HCT116 (cell line): ENCODE measurements around the gene ANKRD22. TPM values are rescaled to one million over a fixed set of nuclear protein-coding genes. Genes with fewer than 3 reads are reported as not detected.
A peak's percentile ranks its signal among the peaks of the same experiment; 100 is the strongest.

Experiments
- ATAC-seq: fragments of 200-7000 bp; cut with Tn5 transposase; 2 replicates; pipeline ENCODE4 v1.9.1; 2020; ENCODE audit warnings: mild to moderate bottlenecking, moderate library complexity
- BruUV-seq: library from RNA; stranded (reverse); fragments of 400-500 nt; replicated peaks from 2 replicates; lab custom pipeline; 2021; lab: Mats Ljungman, UMichigan
- CTCF ChIA-PET: fragments of 300-600 bp; sonication (Branson Sonifier 250); formaldehyde crosslinking; loops from one replicate; lab custom pipeline; 2021; ENCODE audit warnings: antibody characterized with exemption; lab: Charles Lee
- POLR2A ChIA-PET: fragments of 300-600, 350-600 bp; sonication (Branson Sonifier 250); formaldehyde crosslinking; loops from one replicate; lab custom pipeline; 2021; ENCODE audit warnings: antibody characterized with exemption; lab: Charles Lee
- RAD21 ChIA-PET, 2 experiments: fragments of 300-600 bp; sonication (Branson Sonifier 250); formaldehyde crosslinking; loops; one replicate each; lab custom pipeline; 2023; ENCODE audit warnings: low total read pairs in 2 of 2; ENCODE audit not compliant: uncharacterized antibody in 2 of 2, unreplicated experiment in 2 of 2, low non-redundant PET in 1 of 2; lab: Charles Lee
- DNase-seq: peaks from one replicate; pipeline ENCODE4 v3.0.0-alpha.2; 2010; ENCODE audit warnings: low read depth, low spot score
- H2AFZ ChIP-seq: fragments of 200-600 bp; shearing (Covaris generic), sonication (generic); 2 replicates; pipeline ENCODE4 v1.6.1; 2017; ENCODE audit warnings: low read depth, mixed run types, mixed read lengths, antibody characterized with exemption, low read length; ENCODE audit not compliant: poor library complexity, severe bottlenecking
- H3K27ac ChIP-seq: 2 replicates; pipeline ENCODE4 v1.5.1; 2012; ENCODE audit warnings: low read depth, low read length
- H3K27me3 ChIP-seq: fragments of 200-600 bp; sonication (generic); 2 replicates; pipeline ENCODE4 v1.6.1; 2016; ENCODE audit warnings: mixed run types, low read length, mixed read lengths; ENCODE audit not compliant: insufficient read depth
- H3K36me3 ChIP-seq, 2 experiments: fragments of 200-500 bp in 1 of 2; fragments of 200-600 bp in 1 of 2; sonication (Bioruptor generic) in 1 of 2; sonication (generic) in 1 of 2; 2 replicates each; pipeline versions ENCODE4 v1.5.1 to v1.6.1; 2014 to 2016; ENCODE audit warnings: low read length in 2 of 2, inconsistent platforms in 1 of 2, mixed read lengths in 1 of 2, mixed run types in 1 of 2; ENCODE audit not compliant: insufficient read depth in 2 of 2, control insufficient read depth in 1 of 2
- H3K4me1 ChIP-seq, 2 experiments: fragments of 200-600 bp in 1 of 2; sonication (generic) in 1 of 2; 2 replicates each; pipeline versions ENCODE4 v1.5.1 to v1.6.1; 2012 to 2017; ENCODE audit warnings: low read length in 2 of 2, inconsistent platforms in 1 of 2, mild to moderate bottlenecking in 1 of 2, mixed read lengths in 1 of 2, mixed run types in 1 of 2, moderate library complexity in 1 of 2; ENCODE audit not compliant: insufficient read depth in 2 of 2, control insufficient read depth in 1 of 2
- H3K4me2 ChIP-seq: fragments of 200-600 bp; sonication (generic); 2 replicates; pipeline ENCODE4 v1.6.1; 2017; ENCODE audit warnings: mixed run types, low read length, mixed read lengths
- H3K4me3 ChIP-seq, 2 experiments: fragments of 200-600 bp in 1 of 2; sonication (generic) in 1 of 2; replicated peaks in 1 of 2; 2 replicates each; pipeline ENCODE4 v1.5.1; 2011 to 2016; ENCODE audit warnings: low read length in 2 of 2, control low read depth in 1 of 2, low read depth in 1 of 2, mild to moderate bottlenecking in 1 of 2, mixed read lengths in 1 of 2, mixed run types in 1 of 2
- H3K79me2 ChIP-seq: fragments of 200-600 bp; sonication (generic); 2 replicates; pipeline ENCODE4 v1.6.1; 2017; ENCODE audit warnings: mild to moderate bottlenecking, mixed run types, low read length, moderate library complexity, mixed read lengths; ENCODE audit not compliant: insufficient read depth
- H3K9ac ChIP-seq: fragments of 200-600 bp; sonication (generic); 2 replicates; pipeline ENCODE4 v1.6.1; 2016; ENCODE audit warnings: low read length, mixed read lengths
- H3K9me2 ChIP-seq: fragments of 200-600 bp; sonication (generic), shearing (Covaris generic); 2 replicates; pipeline ENCODE4 v1.6.1; 2017; ENCODE audit warnings: mixed run types, mild to moderate bottlenecking, moderate library complexity; ENCODE audit not compliant: insufficient read depth
- H3K9me3 ChIP-seq, 2 experiments: fragments of 200-500 bp in 1 of 2; fragments of 200-600 bp in 1 of 2; sonication (Bioruptor generic) in 1 of 2; sonication (generic) in 1 of 2; 2 replicates each; pipeline ENCODE4 v1.6.1; 2014 to 2017; ENCODE audit warnings: low read length in 2 of 2, mixed read lengths in 2 of 2, inconsistent platforms in 1 of 2, low read depth in 1 of 2, mild to moderate bottlenecking in 1 of 2, mixed run types in 1 of 2, moderate library complexity in 1 of 2; ENCODE audit not compliant: control insufficient read depth in 1 of 2, insufficient read depth in 1 of 2
- H4K20me1 ChIP-seq: fragments of 200-600 bp; sonication (generic), shearing (Covaris generic); 2 replicates; pipeline ENCODE4 v1.6.1; 2017; ENCODE audit warnings: mixed run types, mild to moderate bottlenecking, moderate library complexity; ENCODE audit not compliant: insufficient read depth
- CEBPB ChIP-seq: IDR thresholded peaks from 2 replicates; pipeline ENCODE4 v1.6.1; 2012; ENCODE audit warnings: low read depth
- CTCF ChIP-seq, 3 experiments: fragments of 200-600 bp in 1 of 3; sonication (generic) in 1 of 3; IDR thresholded peaks in 2 of 3; conservative IDR thresholded peaks in 1 of 3; 2 replicates each; pipeline ENCODE4 v1.5.1; 2012 to 2017; ENCODE audit warnings: low read depth in 2 of 3, low read length in 2 of 3, antibody characterized with exemption in 1 of 3, borderline replicate concordance in 1 of 3, control low read depth in 1 of 3, mild to moderate bottlenecking in 1 of 3, mixed read lengths in 1 of 3, mixed run types in 1 of 3, moderate library complexity in 1 of 3; ENCODE audit not compliant: insufficient read depth in 1 of 3
- EGR1 ChIP-seq: IDR thresholded peaks from 2 replicates; pipeline ENCODE4 v1.6.1; 2012; ENCODE audit warnings: low read depth
- EZH2 ChIP-seq: fragments of 200-600 bp; sonication (generic); IDR thresholded peaks from 2 replicates; pipeline ENCODE4 v1.6.1; 2017; ENCODE audit warnings: antibody characterized with exemption, mixed run types
- EZH2phosphoT487 ChIP-seq: fragments of 200-600 bp; IDR thresholded peaks from 2 replicates; pipeline ENCODE4 v1.6.1; 2018; ENCODE audit warnings: antibody characterized with exemption, borderline replicate concordance
- FOSL1 ChIP-seq: IDR thresholded peaks from 2 replicates; pipeline ENCODE4 v1.6.1; 2012; ENCODE audit warnings: low read depth
- JUND ChIP-seq: IDR thresholded peaks from 2 replicates; pipeline ENCODE4 v1.6.1; 2012
- MAX ChIP-seq: IDR thresholded peaks from 2 replicates; pipeline ENCODE4 v1.6.1; 2012
- POLR2A ChIP-seq: IDR thresholded peaks from 2 replicates; pipeline ENCODE4 v1.7.0; 2011; ENCODE audit warnings: borderline replicate concordance; ENCODE audit not compliant: insufficient read depth, insufficient read length; ENCODE audit errors: extremely low read depth
- RAD21 ChIP-seq: IDR thresholded peaks from 2 replicates; pipeline ENCODE4 v1.6.1; 2012; ENCODE audit warnings: low read depth, mild to moderate bottlenecking
- SIN3A ChIP-seq: IDR thresholded peaks from 2 replicates; pipeline ENCODE4 v1.6.1; 2012; ENCODE audit warnings: low read depth
- SRF ChIP-seq: IDR thresholded peaks from 2 replicates; pipeline ENCODE4 v1.6.1; 2012; ENCODE audit warnings: low read depth
- YY1 ChIP-seq: IDR thresholded peaks from 2 replicates; pipeline ENCODE4 v1.6.1; 2011; ENCODE audit warnings: low read length, low read depth, moderate library complexity, mild to moderate bottlenecking; ENCODE audit not compliant: insufficient replicate concordance; ENCODE audit errors: extremely low read depth
- ZNF274 ChIP-seq: fragments of 200-500 bp; sonication (Bioruptor generic); IDR thresholded peaks from 2 replicates; pipeline ENCODE4 v1.6.1; 2014; ENCODE audit warnings: mild to moderate bottlenecking, low read depth, low read length, inconsistent platforms
- intact Hi-C: fragments of 100-400 bp; cut with micrococcal nuclease; formaldehyde crosslinking; loops from 2 replicates; pipeline ENCODE4 v1.10.0; 2022
- total RNA-seq: library from RNA; stranded (reverse); gene quantifications from one replicate; pipeline ENCODE4 v1.2.1, GENCODE V29; 2021; ENCODE audit not compliant: unreplicated experiment
- TF ChIP-seq, protein P1 (sequence below): IDR thresholded peaks from 2 replicates; pipeline ENCODE4 v1.6.1; 2012

The ANKRD22 gene
- total RNA-seq, 1 experiment from 2014 or later = 2.3 TPM

- POLR2A ChIA-PET = no interaction called here
Measured at GRCh38 chr10:88873757-88874156, 22.1 kb upstream of the ANKRD22 start.

More at GRCh38 chr10:88873757-88874156, 22.1 kb upstream of the ANKRD22 start:
- H3K4me2 ChIP-seq = no peak overlapping the region
- H3K36me3 ChIP-seq = no peaks in the 10 kb centered on the region
- no peak overlapping the region for H3K9ac ChIP-seq
- ChIA-PET CTCF (no interaction called here), RAD21 (no interaction called here)
- TF ChIP-seq EGR1 (no peak), SRF (no peak), MAX (no peak), YY1 (no peak), CEBPB (no peak), SIN3A (no peak), FOSL1 (no peak), RAD21 (no peak), CTCF (IDR thresholded peaks at IDR 0.05 in 2 of 3, conservative IDR thresholded peaks at IDR 0.05 in 1 of 3; ENCODE audit: borderline replicate concordance in 1 of 3, insufficient read depth in 1 of 3, low read depth in 2 of 3, low read length in 2 of 3) (no peak), ZNF274 (no peak), JUND (no peak), POLR2A (no peak), EZH2phosphoT487 (no peak), EZH2 (no peak)
- TF ChIP-seq, protein P1, sequence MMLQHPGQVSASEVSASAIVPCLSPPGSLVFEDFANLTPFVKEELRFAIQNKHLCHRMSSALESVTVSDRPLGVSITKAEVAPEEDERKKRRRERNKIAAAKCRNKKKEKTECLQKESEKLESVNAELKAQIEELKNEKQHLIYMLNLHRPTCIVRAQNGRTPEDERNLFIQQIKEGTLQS = no peak
- intact Hi-C loops = no loop called here
- no TSS peak for BruUV-seq
- no peaks in the 10 kb centered on the region for H3K9me2 ChIP-seq
- H3K79me2 ChIP-seq = no peaks in the 10 kb centered on the region
- peak overlapping the region; percentile 17 for H2AFZ ChIP-seq
- DNase-seq (no peak), ATAC-seq (no peak)
- no peaks in the 10 kb centered on the region for H4K20me1 ChIP-seq
- no peaks in the 10 kb centered on the region for H3K27me3 ChIP-seq
- H3K4me3 ChIP-seq = no peak overlapping the region
- no peaks in the 10 kb centered on the region for H3K4me1 ChIP-seq
- H3K27ac ChIP-seq = no peak overlapping the region
- H3K9me3 ChIP-seq = no peaks in the 10 kb centered on the region
